Fibroblast of the aortic adventitia (primary cell): Measurements from ENCODE around the gene MYOM1. TPM values are rescaled to one million over a fixed set of nuclear protein-coding genes. Genes with fewer than 3 reads are reported as not detected.
"Not testable (repeated sequence)": the region's sequence is repeated elsewhere in the genome, so short reads cannot be mapped to it uniquely, and the experiment has no call there.

Experiments
- DNase-seq: peaks from one replicate; pipeline ENCODE4 v3.0.0-alpha.2; 2010; ENCODE audit warnings: low read depth
- H3K4me3 ChIP-seq: 2 replicates; pipeline ENCODE4 v1.5.1; 2011; ENCODE audit warnings: low read depth, mild to moderate bottlenecking, control low read depth, low read length, moderate library complexity
- CTCF ChIP-seq: IDR thresholded peaks from 2 replicates; pipeline ENCODE4 v1.5.1; 2011; ENCODE audit warnings: mild to moderate bottlenecking, low read length, control low read depth, inconsistent platforms; ENCODE audit not compliant: insufficient read depth
- total RNA-seq: library from RNA; depleted of rRNA; stranded (reverse); fragments of >200 nt; gene quantifications from 2 replicates; pipeline ENCODE4 v1.2.3, GENCODE V29; 2012; ENCODE audit warnings: low replicate concordance

The MYOM1 gene
- total RNA-seq, 1 donor, result 0.90 TPM

GRCh38 chr18:3205239-3205638 lies 14.5 kb downstream of the MYOM1 start:
- DNase-seq, result no peak
- no peak for TF ChIP-seq CTCF
- no peak overlapping the region for H3K4me3 ChIP-seq

GRCh38 chr18:3199942-3200645 lies 19.7 kb downstream of the MYOM1 start:
- no peak for TF ChIP-seq CTCF
- DNase-seq, result no peak
- no peak overlapping the region for H3K4me3 ChIP-seq

- not testable (repeated sequence) for DNase-seq, H3K4me3 ChIP-seq
These were observed 21.4 kb downstream of the MYOM1 start for GRCh38 chr18:3198260-3198860.

GRCh38 chr18:3194947-3195612 lies 24.7 kb downstream of the MYOM1 start:
- DNase-seq, result no peak
- no peak overlapping the region for H3K4me3 ChIP-seq
- no peak for TF ChIP-seq CTCF

- DNase-seq, result no peak
- no peak for TF ChIP-seq CTCF
These were observed 26.4 kb downstream of the MYOM1 start for GRCh38 chr18:3193331-3193730.

GRCh38 chr18:3192752-3193151 lies 27.0 kb downstream of the MYOM1 start:
- no peak for TF ChIP-seq CTCF
- H3K4me3 ChIP-seq, result no peak overlapping the region
- no peak for DNase-seq

More at GRCh38 chr18:3193331-3193730, 26.4 kb downstream of the MYOM1 start:
- no peak overlapping the region for H3K4me3 ChIP-seq

- no peak overlapping the region for H3K4me3 ChIP-seq
- TF ChIP-seq CTCF, result no peak
- DNase-seq, result no peak
These were observed 27.5 kb downstream of the MYOM1 start for GRCh38 chr18:3192286-3192685.
